OCI-LY7 (cell line): Measurements from ENCODE around the gene CHMP1A. TPM values are rescaled to one million over a fixed set of nuclear protein-coding genes. Genes with fewer than 3 reads are reported as not detected.

Experiments
- BruUV-seq: library from RNA; stranded (reverse); fragments of 400-500 nt; replicated peaks from 2 replicates; lab custom pipeline; 2021; lab: Mats Ljungman, UMichigan
- CTCF ChIA-PET: fragments of 300-600 bp; sonication (Branson Sonifier 250); formaldehyde crosslinking; loops from one replicate; lab custom pipeline; 2022; ENCODE audit warnings: antibody characterized with exemption; ENCODE audit not compliant: unreplicated experiment; lab: Charles Lee
- POLR2A ChIA-PET: fragments of 300-600 bp; sonication (Branson Sonifier 250); formaldehyde crosslinking; loops from one replicate; lab custom pipeline; 2022; ENCODE audit warnings: antibody characterized with exemption; lab: Charles Lee
- DNase-seq: peaks from one replicate; pipeline ENCODE4 v3.0.0-alpha.2; 2015; ENCODE audit warnings: low spot score
- H2AFZ ChIP-seq: fragments of 200-600 bp; sonication (generic), shearing (Covaris generic); 2 replicates; pipeline ENCODE4 v1.6.1; 2014; ENCODE audit warnings: mild to moderate bottlenecking, antibody characterized with exemption, low read length, moderate library complexity
- H3K27ac ChIP-seq: fragments of 200-600 bp; sonication (generic); 2 replicates; pipeline ENCODE4 v1.5.1; 2014; ENCODE audit warnings: mixed run types, low read depth, mild to moderate bottlenecking, moderate library complexity, low read length, inconsistent platforms; ENCODE audit not compliant: poor library complexity, severe bottlenecking
- H3K36me3 ChIP-seq: fragments of 200-600 bp; sonication (generic); 2 replicates; pipeline ENCODE4 v1.6.1; 2014; ENCODE audit warnings: mild to moderate bottlenecking, antibody characterized with exemption, low read length, moderate library complexity, mixed read lengths; ENCODE audit not compliant: insufficient read depth
- H3K4me1 ChIP-seq: fragments of 200-600 bp; sonication (generic); 2 replicates; pipeline ENCODE4 v1.5.1; 2014; ENCODE audit warnings: mild to moderate bottlenecking, low read length; ENCODE audit not compliant: insufficient read depth, poor library complexity, severe bottlenecking
- H3K4me2 ChIP-seq: fragments of 200-600 bp; sonication (generic); 2 replicates; pipeline ENCODE4 v1.6.1; 2014; ENCODE audit warnings: mild to moderate bottlenecking, low read length
- H3K4me3 ChIP-seq: fragments of 200-600 bp; sonication (generic); 2 replicates; pipeline ENCODE4 v1.5.1; 2014; ENCODE audit warnings: mild to moderate bottlenecking, low read depth, low read length; ENCODE audit not compliant: poor library complexity, severe bottlenecking
- H3K79me2 ChIP-seq: fragments of 200-600 bp; sonication (generic); 2 replicates; pipeline ENCODE4 v1.6.1; 2016; ENCODE audit warnings: low read depth, mild to moderate bottlenecking, low read length, moderate library complexity, mixed read lengths; ENCODE audit not compliant: insufficient read depth
- H3K9me2 ChIP-seq: fragments of 200-600 bp; sonication (generic); 2 replicates; pipeline ENCODE4 v1.6.1; 2016; ENCODE audit warnings: mild to moderate bottlenecking, low read length, mixed read lengths; ENCODE audit not compliant: insufficient read depth
- H3K9me3 ChIP-seq: fragments of 200-600 bp; sonication (generic); 2 replicates; pipeline ENCODE4 v1.6.1; 2014; ENCODE audit warnings: mild to moderate bottlenecking, mixed run types, low read length, mixed read lengths
- H4K20me1 ChIP-seq: fragments of 200-600 bp; sonication (generic); 2 replicates; pipeline ENCODE4 v1.6.1; 2014; ENCODE audit warnings: mild to moderate bottlenecking, antibody characterized with exemption, low read length, moderate library complexity, mixed read lengths; ENCODE audit not compliant: insufficient read depth
- CTCF ChIP-seq: fragments of 200-600 bp; sonication (generic); conservative IDR thresholded peaks from 2 replicates; pipeline ENCODE4 v1.5.1; 2014; ENCODE audit warnings: mild to moderate bottlenecking, antibody characterized with exemption, low read length, moderate library complexity, mixed read lengths
- EZH2phosphoT487 ChIP-seq: fragments of 200-600 bp; sonication (generic); IDR thresholded peaks from 2 replicates; pipeline ENCODE4 v1.6.1; 2018; ENCODE audit warnings: low read depth, borderline replicate concordance, mild to moderate bottlenecking, mixed run types, antibody characterized with exemption, low read length, moderate library complexity, mixed read lengths
- intact Hi-C: fragments of 100-400 bp; cut with micrococcal nuclease; formaldehyde crosslinking; loops from one replicate; pipeline ENCODE4 v1.10.0; 2022; ENCODE audit not compliant: unreplicated experiment
- total RNA-seq, 2 experiments: library from RNA; depleted of rRNA in 1 of 2; stranded (reverse); fragments of >200 nt in 1 of 2; shearing (Covaris generic) in 1 of 2; gene quantifications; 2 replicates each; pipeline ENCODE4 v1.2.3, GENCODE V29; 2014 to 2022

The CHMP1A gene
- total RNA-seq, 2 experiments from 2014 or later, result 53.1 to 76.2 TPM

DNA sequence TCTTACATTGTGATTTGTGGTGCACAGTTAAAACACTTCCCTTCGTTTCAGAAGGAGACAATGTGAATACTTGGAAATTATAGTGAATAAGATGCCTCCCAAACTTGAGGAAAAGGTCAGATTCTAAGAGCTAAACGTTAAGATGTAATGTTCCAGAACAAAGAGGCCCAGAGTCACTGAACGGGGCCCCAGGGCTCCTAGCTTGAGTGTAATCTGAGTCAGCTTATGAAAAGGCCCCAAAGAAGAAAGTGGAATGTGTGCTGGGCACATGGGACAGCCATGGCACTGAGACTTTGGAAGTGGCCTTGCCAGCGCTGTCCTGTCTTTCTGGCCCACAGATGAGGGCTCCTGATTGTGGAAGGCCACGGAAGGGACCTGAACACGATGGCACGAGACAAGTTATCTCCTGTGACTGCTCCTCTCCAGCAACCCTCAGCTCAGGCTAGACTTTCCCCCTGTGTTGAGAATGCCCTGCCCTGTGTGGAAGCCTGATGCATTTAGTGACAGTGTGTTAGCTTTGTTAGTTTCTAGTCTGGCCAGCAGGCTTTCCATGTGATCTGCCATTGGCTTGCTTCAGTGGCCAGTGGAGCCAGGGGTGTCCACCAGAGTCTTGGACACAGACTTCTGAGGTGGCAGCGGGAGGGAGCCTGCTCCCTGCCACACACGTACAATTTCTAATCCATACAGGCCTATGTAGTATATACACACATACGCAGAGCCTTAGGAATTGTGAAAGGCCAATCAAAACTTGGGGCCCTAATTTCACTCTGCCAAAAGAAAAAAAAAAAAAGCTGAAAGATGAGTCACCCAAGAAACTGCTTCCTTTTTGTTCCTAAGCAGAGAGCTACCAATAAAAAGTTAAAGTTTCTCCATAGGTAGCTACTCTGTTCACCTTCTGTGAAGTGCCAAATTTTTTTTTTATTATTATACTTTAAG, 13.3 kb upstream of the CHMP1A start:
- H3K27ac ChIP-seq, result no peak overlapping the region
- H3K4me2 ChIP-seq, result no peak overlapping the region
- POLR2A ChIA-PET, result interaction anchor here (0.6 kb wide), 1 partner anchor 13 kb away, joined by 3 read pairs; no protein-coding TSS in a partner anchor
- TSS peak; percentile 45 for BruUV-seq
- no peak overlapping the region for H3K4me3 ChIP-seq
- H4K20me1 ChIP-seq, result no peaks in the 10 kb centered on the region
- H2AFZ ChIP-seq, result no peak overlapping the region
- H3K79me2 ChIP-seq, result no peaks in the 10 kb centered on the region
- no peaks in the 10 kb centered on the region for H3K4me1 ChIP-seq
- no peaks in the 10 kb centered on the region; the same call in 1 of the 2 replicates for H3K36me3 ChIP-seq
- CTCF ChIA-PET, result no interaction called here
- intact Hi-C loops, result no loop called here
- H3K9me2 ChIP-seq, result no peaks in the 10 kb centered on the region
- TF ChIP-seq EZH2phosphoT487 (no peak), CTCF (no peak)
- DNase-seq, result no peak
- H3K9me3 ChIP-seq, result no peaks in the 10 kb centered on the region

DNA sequence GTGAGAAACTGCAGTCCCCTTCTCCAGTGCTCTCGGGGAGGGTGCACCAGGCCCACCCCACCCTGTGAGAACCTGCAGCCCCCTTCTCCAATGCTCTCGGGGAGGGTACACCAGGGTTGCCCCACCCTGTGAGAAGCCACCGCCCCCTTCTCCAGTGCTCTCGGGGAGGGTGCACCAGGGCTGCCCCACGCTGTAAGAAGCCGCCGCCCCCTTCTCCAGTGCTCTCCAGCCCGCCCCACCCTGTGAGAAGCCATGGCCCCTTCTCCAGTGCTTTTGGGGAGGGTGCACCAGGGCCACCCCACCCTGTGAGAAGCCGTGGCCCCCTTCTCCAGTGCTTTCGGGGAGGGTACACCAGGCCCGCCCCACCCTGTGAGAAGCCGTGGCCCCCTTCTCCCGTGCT, 12.2 kb upstream of the CHMP1A start:
- no peak overlapping the region for H2AFZ ChIP-seq
- no peaks in the 10 kb centered on the region for H3K9me2 ChIP-seq
- POLR2A ChIA-PET, result no interaction called here
- CTCF ChIA-PET, result no interaction called here
- no TSS peak for BruUV-seq
- no peaks in the 10 kb centered on the region for H3K4me1 ChIP-seq
- H3K79me2 ChIP-seq, result no peaks in the 10 kb centered on the region
- H4K20me1 ChIP-seq, result no peaks in the 10 kb centered on the region
- no peak overlapping the region for H3K4me2 ChIP-seq
- H3K27ac ChIP-seq, result no peak overlapping the region
- no peaks in the 10 kb centered on the region for H3K9me3 ChIP-seq
- intact Hi-C loops, result no loop called here
- no peak for DNase-seq
- no peak for TF ChIP-seq EZH2phosphoT487
- TF ChIP-seq CTCF, result no peak
- H3K4me3 ChIP-seq, result no peak overlapping the region
- H3K36me3 ChIP-seq, result no peaks in the 10 kb centered on the region; the same call in 1 of the 2 replicates

GRCh38 chr16:89668790-89669158, 11.3 kb upstream of the CHMP1A start:
- TF ChIP-seq EZH2phosphoT487 (no peak), CTCF (no peak)
- intact Hi-C loops, result no loop called here
- Histone ChIP-seq H3K79me2 (no peaks in the 10 kb centered on the region), H3K9me2 (no peaks in the 10 kb centered on the region), H2AFZ (no peak overlapping the region), H3K4me2 (no peak overlapping the region), H3K36me3 (peaks cover 6% of the 10 kb centered on the region; the same call in 1 of the 2 replicates), H3K27ac (no peak overlapping the region), H4K20me1 (no peaks in the 10 kb centered on the region), H3K4me1 (no peaks in the 10 kb centered on the region), H3K9me3 (no peaks in the 10 kb centered on the region), H3K4me3 (no peak overlapping the region)
- DNase-seq, result no peak
- no TSS peak for BruUV-seq
- CTCF ChIA-PET, result no interaction called here
- POLR2A ChIA-PET, result no interaction called here
